NCI-H2107 treated with DMSO at 0.1 percent for 48 hours (cell line): ENCODE data around the gene MGAT4B.
A peak's percentile ranks its signal among the peaks of the same experiment; 100 is the strongest.

ENCODE experiments used
- DNase-seq: peaks from one replicate; lab custom pipeline; 2025; ENCODE audit not compliant: unreplicated experiment; lab: John Stamatoyannopoulos, UW

MGAT4B gene

GRCh38 chr5:179773686-179774040 is 33.0 kb downstream of the MGAT4B start:
- no peak for DNase-seq

GRCh38 chr5:179772351-179772750 is 34.3 kb downstream of the MGAT4B start:
- no peak for DNase-seq

GRCh38 chr5:179771311-179771895 is 35.3 kb downstream of the MGAT4B start:
- no peak for DNase-seq

GRCh38 chr5:179769796-179770195 is 36.9 kb downstream of the MGAT4B start:
- no peak for DNase-seq

GRCh38 chr5:179769271-179769670 is 37.4 kb downstream of the MGAT4B start:
- no peak for DNase-seq

GRCh38 chr5:179768326-179769085 is 38.2 kb downstream of the MGAT4B start:
- no peak for DNase-seq

- no peak for DNase-seq
Observed at GRCh38 chr5:179767496-179768100, 39.1 kb downstream of the MGAT4B start.

GRCh38 chr5:179766726-179767455 is 39.8 kb downstream of the MGAT4B start:
- DNase-seq, result no peak

- DNase-seq, result no peak
Observed at GRCh38 chr5:179766021-179766725, 40.5 kb downstream of the MGAT4B start.

GRCh38 chr5:179765400-179765799 is 41.3 kb downstream of the MGAT4B start:
- no peak for DNase-seq

- DNase-seq, result no peak
Observed at GRCh38 chr5:179764056-179764455, 42.6 kb downstream of the MGAT4B start.

- no peak for DNase-seq
Observed at GRCh38 chr5:179763215-179763945, 43.3 kb downstream of the MGAT4B start.

- no peak for DNase-seq
Observed at GRCh38 chr5:179762781-179763176, 43.9 kb downstream of the MGAT4B start.

- DNase-seq, result peak; percentile 43
Observed at GRCh38 chr5:179762079-179762780, 44.4 kb downstream of the MGAT4B start.

- DNase-seq, result peak; percentile 12
Observed at GRCh38 chr5:179759581-179760551, 46.8 kb downstream of the MGAT4B start.

- no peak for DNase-seq
Observed at GRCh38 chr5:179758955-179759354, 47.7 kb downstream of the MGAT4B start.

- no peak for DNase-seq
Observed at GRCh38 chr5:179755022-179755421, 51.6 kb downstream of the MGAT4B start.

- DNase-seq, result no peak
Observed at GRCh38 chr5:179753971-179754370, 52.7 kb downstream of the MGAT4B start.
